ENCODE results near the gene COL25A1. TPM values are rescaled to one million over a fixed set of nuclear protein-coding genes. Genes with fewer than 3 reads are reported as not detected.
"Not testable (repeated sequence)": the region's sequence is repeated elsewhere in the genome, so short reads cannot be mapped to it uniquely, and the experiment has no call there.

Gene COL25A1
- total RNA-seq, 1 donor from 2014 or later: 0.73 TPM

DNA sequence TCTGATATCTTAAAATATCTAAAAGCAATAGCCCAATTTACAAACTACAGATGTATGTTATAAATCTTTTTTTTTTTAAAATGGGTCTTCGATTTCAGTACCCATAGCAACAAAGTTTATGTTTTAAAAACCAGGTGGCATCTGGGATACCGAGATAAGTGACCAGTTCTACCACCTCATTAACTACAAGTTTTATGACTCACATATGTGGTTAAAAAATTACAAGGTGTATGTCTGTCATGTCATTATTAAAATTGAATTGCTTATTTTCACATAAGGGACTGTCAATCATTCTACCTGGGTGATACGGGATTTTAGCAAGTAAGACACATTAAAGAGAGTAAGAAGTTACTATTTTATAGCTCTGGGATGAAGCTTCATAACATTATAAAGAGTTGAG lies 347.6 kb downstream of the COL25A1 start:
- no peak for ATAC-seq
- intact Hi-C loops (cut with DNase I): no loop called here

DNA sequence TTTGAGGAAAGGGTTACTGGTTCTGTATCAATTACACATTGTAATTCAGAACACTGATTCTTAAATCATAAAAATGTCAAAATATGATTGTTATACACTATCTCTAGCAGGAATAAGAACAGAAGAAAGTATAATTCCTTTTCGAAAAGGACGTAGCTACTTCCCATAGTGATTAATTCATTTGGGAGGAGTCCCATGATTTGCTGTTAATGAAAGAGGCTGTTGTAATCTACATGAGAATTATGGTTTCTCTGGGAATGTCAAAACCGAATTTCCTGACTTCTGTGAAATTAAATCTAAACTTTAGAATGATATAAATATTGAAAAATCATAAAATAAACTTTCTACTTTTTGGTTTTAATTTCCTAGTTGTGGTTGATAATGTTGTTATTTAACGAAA lies 348.5 kb downstream of the COL25A1 start:
- intact Hi-C loops (cut with DNase I): no loop called here
- DNase-seq (ENCODE audit: missing footprints) (no peak), ATAC-seq (no peak)

More for the DNA sequence above, 347.6 kb downstream of the COL25A1 start:
- no peak for DNase-seq (ENCODE audit: missing footprints)

DNA sequence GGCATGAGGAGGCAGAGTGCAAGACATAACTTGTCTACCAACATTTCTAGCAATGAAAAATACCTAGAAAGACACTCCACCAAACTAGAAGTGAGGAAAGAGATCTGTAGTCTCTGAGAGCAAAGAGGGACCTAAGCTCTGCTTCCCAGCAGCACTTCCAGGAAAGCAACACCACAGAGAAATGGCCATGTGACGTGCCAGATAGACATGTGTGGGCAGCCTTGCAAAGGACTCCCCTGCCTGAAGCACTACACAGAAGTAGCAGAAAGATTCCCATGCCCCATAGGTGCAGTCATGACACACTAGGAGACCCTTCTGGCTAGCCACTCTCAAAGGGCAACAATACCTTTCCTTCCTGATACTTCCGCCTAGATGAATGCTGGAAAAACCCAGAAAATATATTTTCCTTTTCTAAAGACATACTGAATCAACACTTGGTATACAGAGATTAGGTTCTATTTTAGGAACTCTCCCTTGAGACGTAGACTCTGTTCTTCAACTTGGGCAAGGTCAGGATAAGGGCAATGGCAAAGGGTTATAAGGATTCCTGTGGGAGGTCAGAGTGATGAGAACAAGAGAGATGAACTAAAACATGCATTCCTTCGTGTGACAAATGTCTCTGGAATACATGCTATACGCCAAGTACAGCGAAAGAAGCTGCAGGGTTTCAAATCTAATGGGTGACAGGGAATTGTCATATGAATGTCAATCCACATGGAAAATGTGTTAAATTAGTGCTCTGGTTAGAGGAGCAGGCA lies 352.1 kb downstream of the COL25A1 start:
- intact Hi-C loops (cut with DNase I): no loop called here
- no peak for ATAC-seq
- no peak for DNase-seq (ENCODE audit: missing footprints)

- DNase-seq (ENCODE audit: missing footprints): no peak
- no peak for ATAC-seq
- intact Hi-C loops (cut with DNase I): no loop called here
Observed at GRCh38 chr4:108947526-108947925, 354.9 kb downstream of the COL25A1 start.

- ATAC-seq (no peak), DNase-seq (ENCODE audit: missing footprints) (no peak)
- intact Hi-C loops (cut with DNase I): no loop called here
Observed at GRCh38 chr4:108946237-108946636, 356.2 kb downstream of the COL25A1 start.

- ATAC-seq (no peak), DNase-seq (ENCODE audit: missing footprints) (no peak)
- intact Hi-C loops (cut with DNase I): no loop called here
Observed at GRCh38 chr4:108943976-108944591, 358.4 kb downstream of the COL25A1 start.

DNA sequence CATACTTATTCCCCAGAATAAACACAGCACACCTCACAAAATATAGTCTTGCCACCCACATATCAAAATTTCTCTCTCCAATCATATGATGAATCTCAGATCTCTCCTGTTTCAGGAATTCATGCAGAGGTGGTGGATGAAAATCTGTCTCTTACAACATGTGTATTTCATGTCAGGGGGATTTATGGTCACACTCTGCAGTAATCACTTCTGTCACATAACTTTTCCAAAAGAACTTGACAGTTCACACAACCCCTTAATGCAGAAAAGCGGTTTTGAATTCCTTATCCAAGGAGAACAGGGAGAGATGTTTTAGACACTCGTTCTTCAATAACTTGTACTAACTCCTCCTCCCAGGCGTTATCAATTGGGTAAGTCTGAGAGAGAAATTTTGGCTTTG lies 359.1 kb downstream of the COL25A1 start:
- ATAC-seq: no peak
- intact Hi-C loops (cut with DNase I): no loop called here
- DNase-seq (ENCODE audit: missing footprints): no peak

DNA sequence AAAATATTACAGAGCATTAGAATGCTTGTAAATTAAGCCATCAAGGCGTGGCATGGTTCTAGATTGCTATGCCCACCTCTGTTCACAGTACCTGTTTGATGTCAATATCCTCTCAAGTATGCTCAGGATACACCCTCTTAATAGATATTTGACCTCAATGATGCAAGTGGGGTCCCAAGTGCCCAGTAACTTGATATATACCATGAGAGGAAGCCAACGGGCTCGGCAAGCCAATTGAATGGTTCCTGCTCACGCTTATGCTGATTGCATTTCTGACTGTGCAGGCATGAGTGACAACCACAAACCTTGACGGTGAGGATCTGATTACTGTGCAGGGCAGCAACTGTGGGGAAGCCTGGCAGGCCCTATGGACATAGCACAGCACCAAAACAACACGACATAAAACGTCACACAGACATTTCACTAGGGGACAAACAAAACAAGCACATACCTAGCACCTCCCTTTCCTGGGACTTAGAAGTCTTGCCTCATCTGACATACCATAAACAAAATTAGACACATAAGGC lies 360.5 kb downstream of the COL25A1 start:
- ATAC-seq (no peak), DNase-seq (ENCODE audit: missing footprints) (no peak)
- intact Hi-C loops (cut with DNase I): no loop called here

GRCh38 chr4:108940634-108941033 lies 361.8 kb downstream of the COL25A1 start:
- intact Hi-C loops (cut with DNase I): no loop called here
- DNase-seq (ENCODE audit: missing footprints): no peak
- no peak for ATAC-seq

DNA sequence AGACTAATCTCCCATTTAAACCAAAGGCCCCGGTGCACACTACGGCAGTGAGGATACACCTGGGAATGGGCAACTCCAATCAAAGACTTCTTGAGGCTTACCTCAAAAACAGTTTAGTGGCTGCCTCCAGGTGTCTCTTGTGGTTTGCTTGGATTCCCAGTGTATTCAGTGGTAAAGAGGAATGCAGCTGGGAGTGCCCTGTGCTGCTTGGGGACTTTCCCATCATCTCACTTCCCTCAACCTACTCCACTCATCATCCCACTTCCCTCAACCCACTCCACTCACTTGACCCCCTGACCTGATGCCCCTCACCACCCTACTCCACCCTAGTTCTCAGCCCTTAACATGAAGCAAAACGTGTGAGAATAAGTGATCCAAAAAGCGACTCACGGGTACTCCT lies 362.3 kb downstream of the COL25A1 start:
- no peak for DNase-seq (ENCODE audit: missing footprints)
- no peak for ATAC-seq
- intact Hi-C loops (cut with DNase I): no loop called here

DNA sequence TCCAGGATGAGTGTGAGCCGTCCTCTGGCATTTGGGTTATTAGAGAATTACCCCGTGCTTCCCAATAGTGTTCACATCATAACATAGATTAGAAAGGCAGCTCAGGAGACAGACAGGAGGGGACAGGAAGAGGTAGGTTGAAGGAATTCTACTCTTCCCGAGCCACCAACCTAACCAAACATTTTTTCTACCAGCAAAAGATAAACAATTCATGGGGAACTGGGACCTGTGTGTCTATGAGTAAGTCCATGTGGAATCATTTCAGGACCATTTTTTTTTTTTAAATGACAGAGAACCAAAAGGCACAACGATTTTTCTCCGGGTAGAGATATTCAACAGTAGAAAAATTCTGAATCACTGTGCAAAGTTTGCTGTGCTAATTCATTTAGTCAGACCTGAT lies 365.4 kb downstream of the COL25A1 start:
- no peak for DNase-seq (ENCODE audit: missing footprints)
- intact Hi-C loops (cut with DNase I): no loop called here
- no peak for ATAC-seq

DNA sequence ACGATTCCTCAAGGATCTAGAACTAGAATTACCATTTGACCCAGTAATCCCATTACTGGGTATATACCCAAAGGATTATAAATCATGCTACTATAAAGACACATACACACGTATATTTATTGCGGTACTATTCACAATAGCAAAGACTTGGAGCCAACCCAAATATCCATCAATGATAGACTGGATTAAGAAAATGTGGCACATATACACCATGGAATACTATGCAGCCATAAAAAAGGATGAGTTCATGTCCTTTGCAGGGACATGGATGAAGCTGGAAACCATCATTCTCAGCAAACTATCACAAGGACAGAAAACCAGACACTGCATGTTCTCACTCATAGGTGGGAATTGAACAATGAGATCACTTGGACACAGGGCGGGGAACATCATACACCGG lies 368.5 kb downstream of the COL25A1 start:
- DNase-seq (ENCODE audit: missing footprints); intact Hi-C loops (cut with DNase I); ATAC-seq: not testable (repeated sequence)

- DNase-seq (ENCODE audit: missing footprints): no peak
- intact Hi-C loops (cut with DNase I): no loop called here
- ATAC-seq: no peak
Observed at GRCh38 chr4:108933046-108933445, 369.4 kb downstream of the COL25A1 start.

DNA sequence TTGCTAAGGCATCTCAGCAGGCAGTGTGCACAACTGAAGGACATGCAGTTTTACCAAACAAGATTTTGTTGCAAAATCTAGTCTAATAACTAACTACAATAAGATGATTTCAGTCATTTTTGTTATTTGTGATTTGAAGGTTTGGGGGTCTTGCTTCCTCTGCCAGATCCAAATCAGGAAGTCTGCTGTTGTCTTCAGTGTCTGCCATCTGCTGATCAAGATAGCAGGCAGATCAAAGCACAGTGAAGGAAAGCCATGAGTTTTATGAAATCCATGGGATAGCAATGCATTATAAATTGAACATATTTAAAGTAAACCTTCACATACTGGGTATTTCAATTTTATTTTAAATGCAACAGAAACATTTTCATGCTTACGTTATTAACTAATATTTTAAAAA lies 370.5 kb downstream of the COL25A1 start:
- ATAC-seq: no peak
- intact Hi-C loops (cut with DNase I): no loop called here

GRCh38 chr4:108930186-108930585 lies 372.3 kb downstream of the COL25A1 start:
- intact Hi-C loops (cut with DNase I): no loop called here
- ATAC-seq: no peak
- DNase-seq (ENCODE audit: missing footprints): no peak

More for the DNA sequence above, 370.5 kb downstream of the COL25A1 start:
- no peak for DNase-seq (ENCODE audit: missing footprints)

DNA sequence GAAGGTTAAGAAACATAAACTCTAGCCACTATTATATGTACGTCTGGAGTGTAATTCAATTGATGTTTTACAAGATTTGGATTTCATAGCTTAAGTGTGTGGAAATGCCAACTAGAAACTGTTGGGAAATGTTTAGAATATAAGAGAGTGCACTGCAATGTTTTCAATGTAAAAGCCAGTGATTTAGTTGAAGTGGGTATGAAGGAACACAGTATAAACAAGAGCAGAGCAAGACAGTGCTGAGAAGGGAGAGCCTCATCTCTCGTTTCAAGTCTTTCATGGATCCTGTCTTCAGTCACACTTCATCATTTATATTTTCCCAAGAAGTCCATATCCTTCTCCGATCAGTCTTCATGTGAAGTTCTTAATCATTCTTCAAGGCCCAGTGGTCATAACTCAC lies 375.7 kb downstream of the COL25A1 start:
- intact Hi-C loops (cut with DNase I): no loop called here
- no peak for DNase-seq (ENCODE audit: missing footprints)
- ATAC-seq: no peak

GRCh38 chr4:108926061-108926460 lies 376.4 kb downstream of the COL25A1 start:
- DNase-seq (ENCODE audit: missing footprints) (no peak), ATAC-seq (no peak)
- intact Hi-C loops (cut with DNase I): no loop called here

- ATAC-seq (no peak), DNase-seq (ENCODE audit: missing footprints) (no peak)
- intact Hi-C loops (cut with DNase I): no loop called here
Observed at GRCh38 chr4:108922191-108922590, 380.3 kb downstream of the COL25A1 start.

DNA sequence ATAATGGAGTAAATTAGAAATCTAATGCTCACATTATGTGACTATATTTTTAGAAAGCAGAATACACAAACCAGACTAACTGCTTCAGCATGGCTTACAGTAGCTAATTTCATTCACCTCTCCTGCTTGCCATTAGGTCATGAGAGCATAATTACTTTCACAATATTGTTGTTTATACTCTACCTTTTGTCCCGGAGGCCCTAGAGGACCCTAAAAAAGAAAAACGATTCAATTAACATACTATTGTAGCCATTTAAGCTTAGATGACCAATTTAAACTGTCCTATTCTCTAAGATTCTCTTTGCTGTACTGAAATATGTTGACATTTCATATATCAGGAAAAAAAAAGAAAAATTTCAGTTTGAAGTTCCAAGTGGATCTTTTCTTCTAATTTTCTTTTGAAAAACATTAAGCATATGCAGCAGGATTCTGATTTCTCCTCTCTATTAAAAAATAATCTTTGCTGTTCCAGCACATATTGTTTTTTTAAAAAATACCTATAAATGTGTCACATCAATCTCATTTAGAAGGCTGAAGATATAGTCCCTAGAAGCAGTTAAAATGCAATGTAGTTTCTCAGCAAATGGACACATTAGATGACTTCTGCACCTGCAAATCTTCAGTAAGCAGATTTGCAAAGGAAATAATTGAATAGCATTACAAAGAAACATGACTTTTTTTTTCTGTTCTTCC lies 381.9 kb downstream of the COL25A1 start:
- DNase-seq (ENCODE audit: missing footprints) (no peak), ATAC-seq (no peak)
- intact Hi-C loops (cut with DNase I): no loop called here

Measured in Right ventricle myocardium inferior (tissue), 1 donor.